ENCODE measurements around the gene UIMC1. TPM values are rescaled to one million over a fixed set of nuclear protein-coding genes. Genes with fewer than 3 reads are reported as not detected.

The UIMC1 gene
- total RNA-seq, 1 experiment from 2014 or later, result 38.3 TPM

DNA sequence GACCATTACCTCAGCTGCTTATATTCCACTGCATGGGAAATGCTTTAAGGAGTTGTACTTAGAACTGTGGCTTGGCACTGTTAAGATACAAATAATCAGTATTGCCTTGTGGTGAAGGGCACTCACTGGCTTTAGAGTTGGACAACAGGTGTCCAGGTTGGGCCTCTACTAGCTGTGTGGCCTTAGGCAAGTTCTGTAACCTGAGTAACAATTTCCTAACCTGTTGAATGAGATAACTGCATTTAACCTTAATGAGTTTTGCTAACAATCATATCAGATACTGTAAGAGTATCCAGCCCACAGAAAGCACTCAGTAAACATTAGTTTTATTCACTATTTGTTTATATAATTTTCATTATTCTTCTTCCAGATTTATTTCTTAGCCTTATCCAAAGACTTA lies 90.2 kb downstream of the UIMC1 start:
- Histone ChIP-seq H3K4me3 (no peak overlapping the region), H3K27me3 (no peaks in the 10 kb centered on the region)
- DNase-seq, result peak in 1 of 2 experiments; percentile 51

DNA sequence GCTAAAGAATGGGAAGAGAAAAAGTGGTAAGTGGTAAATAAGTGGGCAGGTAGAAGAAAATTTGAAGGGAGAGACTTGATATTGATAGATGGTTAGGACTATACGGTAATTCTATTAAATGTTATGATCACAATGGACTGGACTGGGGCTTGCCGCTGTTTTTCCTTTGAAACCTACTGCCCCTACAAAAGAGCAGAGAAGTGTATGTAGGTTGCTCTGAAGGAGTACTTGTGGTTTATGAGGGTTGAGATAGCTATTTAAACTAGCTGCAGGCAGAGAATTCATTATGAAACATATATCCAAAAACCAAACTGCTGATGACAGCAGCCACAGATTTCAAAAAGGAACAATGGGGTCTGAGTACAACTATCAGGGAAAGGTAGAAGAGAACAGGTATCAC lies 90.7 kb downstream of the UIMC1 start:
- Histone ChIP-seq H3K4me1 (peaks cover 9% of the 10 kb centered on the region), H3K27ac (no peak overlapping the region), H3K4me3 (no peak overlapping the region), H3K9me3 (replicated peaks) (no peaks in the 10 kb centered on the region), H3K36me3 (peaks cover 14% of the 10 kb centered on the region; the same call in 1 of the 2 replicates), H3K27me3 (no peaks in the 10 kb centered on the region)
- no peak for DNase-seq

More for the DNA sequence above, 90.2 kb downstream of the UIMC1 start:
- no peaks in the 10 kb centered on the region for H3K9me3 ChIP-seq (replicated peaks)
- peaks cover 14% of the 10 kb centered on the region; the same call in 1 of the 2 replicates for H3K36me3 ChIP-seq
- H3K27ac ChIP-seq, result no peak overlapping the region
- H3K4me1 ChIP-seq, result peaks cover 9% of the 10 kb centered on the region

DNA sequence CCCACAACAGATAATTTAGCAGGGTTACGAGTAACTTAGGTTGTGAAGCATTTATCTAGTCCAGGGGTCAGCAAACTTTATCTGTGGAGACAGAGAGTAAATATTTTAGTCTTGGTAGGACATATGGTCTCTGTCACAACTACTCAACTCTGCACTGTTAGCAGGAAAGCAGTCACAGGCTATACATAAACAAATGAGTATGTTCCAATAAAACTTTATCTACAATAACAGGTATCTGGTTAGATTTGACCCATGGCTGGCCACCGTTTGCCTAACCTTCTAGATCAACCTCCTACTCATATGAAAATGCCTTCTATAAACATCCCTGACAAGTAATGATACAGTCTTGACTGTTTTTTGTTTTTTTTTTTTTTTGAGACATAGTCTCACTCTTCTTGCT lies 94.5 kb downstream of the UIMC1 start:
- DNase-seq, result no peak

DNA sequence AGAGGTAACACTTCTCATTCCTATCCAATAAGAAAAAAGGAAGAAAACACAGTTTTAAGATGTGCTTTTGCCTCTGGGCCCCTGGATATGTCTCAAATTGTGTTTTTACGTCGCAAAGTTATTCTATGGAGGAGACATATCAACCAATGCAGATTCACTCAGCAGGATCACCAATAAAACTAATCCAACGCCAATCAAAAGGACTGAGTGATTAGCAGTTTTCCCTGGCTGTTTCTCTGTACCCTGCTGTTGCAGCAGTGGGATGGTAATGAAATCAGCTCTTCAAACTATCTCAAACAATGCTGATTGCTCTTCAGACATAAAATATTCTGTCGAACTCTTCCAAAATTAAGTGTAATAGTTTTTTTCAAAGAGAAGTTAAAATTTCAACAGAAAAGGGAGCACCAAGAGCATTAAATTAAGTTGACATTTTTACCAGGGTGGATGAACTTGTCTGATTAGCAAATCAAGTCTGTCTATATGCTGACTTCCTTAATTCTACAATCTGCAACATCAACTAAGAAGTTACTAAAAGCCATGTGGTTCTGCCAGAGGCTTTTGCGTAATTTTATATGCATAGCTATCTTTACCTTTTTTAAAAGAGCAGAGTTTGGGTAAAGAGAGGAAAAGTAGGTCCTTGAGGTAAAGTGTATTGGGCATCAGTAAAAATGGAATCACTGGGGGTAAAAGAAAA lies 97.8 kb downstream of the UIMC1 start:
- Histone ChIP-seq H3K4me1 (no peaks in the 10 kb centered on the region), H3K27me3 (no peaks in the 10 kb centered on the region), H3K36me3 (peaks cover 45% of the 10 kb centered on the region), H3K27ac (no peak overlapping the region), H3K4me3 (no peak overlapping the region), H3K9me3 (replicated peaks) (no peaks in the 10 kb centered on the region)
- DNase-seq, result no peak

More for the DNA sequence above, 94.5 kb downstream of the UIMC1 start:
- Histone ChIP-seq H3K4me1 (peaks cover 9% of the 10 kb centered on the region), H3K27ac (no peak overlapping the region), H3K9me3 (replicated peaks) (no peaks in the 10 kb centered on the region), H3K4me3 (no peak overlapping the region), H3K36me3 (peaks cover 17% of the 10 kb centered on the region), H3K27me3 (no peaks in the 10 kb centered on the region)

DNA sequence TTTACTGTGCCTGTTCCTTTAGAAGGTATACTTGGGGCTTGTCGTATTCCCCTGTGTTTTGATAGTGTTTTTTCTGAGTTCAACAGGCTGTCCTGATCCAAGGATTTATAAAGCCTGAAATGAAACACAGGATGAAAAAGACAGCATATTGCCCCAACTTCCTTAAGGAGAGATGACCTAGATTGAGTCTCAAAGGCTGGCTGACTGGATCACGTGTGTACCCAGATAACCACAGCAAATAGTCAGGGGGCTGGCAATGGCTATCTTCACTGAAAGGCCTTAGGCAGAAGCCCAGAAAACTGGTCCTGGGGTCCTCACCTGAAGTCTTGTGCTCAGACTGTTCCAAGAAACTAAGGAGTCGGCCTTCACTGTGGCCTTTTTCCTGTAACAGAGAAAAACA lies 99.8 kb downstream of the UIMC1 start:
- Histone ChIP-seq H3K4me3 (no peak overlapping the region), H3K27ac (no peak overlapping the region), H3K36me3 (peaks cover 58% of the 10 kb centered on the region), H3K4me1 (no peaks in the 10 kb centered on the region), H3K27me3 (no peaks in the 10 kb centered on the region), H3K9me3 (replicated peaks) (no peaks in the 10 kb centered on the region)
- DNase-seq, result no peak

DNA sequence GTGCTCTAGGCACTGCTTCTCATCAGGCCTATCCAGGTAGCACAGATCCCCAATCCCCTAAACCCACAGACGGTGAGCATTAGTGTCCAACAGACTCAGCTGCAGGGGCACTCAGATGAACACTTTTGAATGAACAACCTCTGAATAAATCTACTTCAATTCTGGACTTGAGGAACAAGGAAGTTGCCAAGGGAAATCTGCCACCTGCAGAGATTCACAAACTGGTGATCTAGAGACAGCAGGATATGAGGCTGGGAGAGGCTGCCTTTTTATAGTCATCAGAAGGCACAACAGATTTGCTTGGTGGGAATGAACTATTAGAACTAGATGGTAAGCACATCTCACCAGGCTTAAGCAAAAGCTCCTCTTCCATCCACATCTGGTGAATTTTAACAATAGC lies 100.5 kb downstream of the UIMC1 start:
- Histone ChIP-seq H3K4me3 (no peak overlapping the region), H3K27me3 (no peaks in the 10 kb centered on the region), H3K9me3 (replicated peaks) (no peaks in the 10 kb centered on the region), H3K27ac (no peak overlapping the region), H3K36me3 (peaks cover 59% of the 10 kb centered on the region), H3K4me1 (no peaks in the 10 kb centered on the region)
- DNase-seq, result no peak

DNA sequence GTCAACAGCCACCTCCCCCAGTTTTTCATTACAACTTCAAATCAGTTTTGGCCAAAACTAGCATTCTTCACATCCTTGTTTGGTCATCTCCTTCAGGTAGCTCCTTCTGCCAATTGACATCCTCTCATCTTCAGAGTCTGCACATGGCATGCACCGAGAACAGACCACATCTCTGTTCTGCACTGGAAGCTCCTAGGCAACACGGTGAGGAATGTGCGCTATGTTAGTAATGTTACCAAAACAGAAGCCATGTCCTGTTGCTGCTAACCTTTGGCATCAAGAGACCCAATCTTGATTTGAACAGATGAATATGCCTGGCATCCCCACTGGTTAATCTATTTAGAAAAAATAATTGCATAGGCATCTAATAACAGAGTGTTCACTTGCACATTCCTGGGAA lies 102.3 kb downstream of the UIMC1 start:
- Histone ChIP-seq H3K27ac (no peak overlapping the region), H3K4me1 (peaks cover 3% of the 10 kb centered on the region; the same call in 1 of the 2 replicates), H3K9me3 (replicated peaks) (no peaks in the 10 kb centered on the region), H3K36me3 (peaks cover 58% of the 10 kb centered on the region), H3K27me3 (no peaks in the 10 kb centered on the region), H3K4me3 (no peak overlapping the region)
- DNase-seq, result no peak

DNA sequence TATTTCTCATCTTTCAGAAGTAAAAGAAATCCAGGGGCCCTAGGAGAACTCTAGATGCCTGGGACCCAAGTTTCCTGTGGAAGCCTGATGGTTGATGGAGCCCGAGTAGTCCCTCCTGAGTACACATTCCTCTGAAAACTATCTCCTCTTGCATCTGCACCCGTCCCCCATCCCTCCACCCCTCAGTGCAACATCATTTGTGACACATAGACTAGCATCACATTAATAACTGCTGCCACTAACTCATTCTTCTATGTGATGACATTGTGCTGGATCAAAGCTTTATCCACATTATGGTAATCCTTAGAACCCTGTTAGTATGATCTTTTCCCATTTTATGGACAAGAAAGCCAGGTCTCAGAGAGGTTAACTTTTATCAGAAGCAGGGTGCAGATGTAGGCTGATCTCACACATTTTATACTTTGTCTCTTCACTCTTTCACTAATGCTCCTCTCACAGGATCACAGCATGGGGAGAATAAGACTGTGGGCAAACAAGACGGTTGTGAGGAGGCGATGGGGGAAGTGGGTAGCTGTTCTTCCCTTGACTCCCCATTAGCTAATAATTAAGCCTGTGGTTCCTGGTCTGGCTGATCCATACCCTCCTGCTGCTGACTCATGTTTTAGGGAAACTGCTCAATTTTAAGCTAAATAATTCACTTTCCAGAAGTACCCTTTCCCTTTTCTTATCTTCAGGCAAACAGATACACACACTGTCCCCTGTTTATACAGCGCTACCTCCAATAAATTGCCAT lies 103.5 kb downstream of the UIMC1 start:
- no peaks in the 10 kb centered on the region for H3K27me3 ChIP-seq
- peaks cover 3% of the 10 kb centered on the region; the same call in 1 of the 2 replicates for H3K4me1 ChIP-seq
- no peaks in the 10 kb centered on the region for H3K9me3 ChIP-seq (replicated peaks)
- no peak overlapping the region for H3K27ac ChIP-seq
- peaks cover 55% of the 10 kb centered on the region for H3K36me3 ChIP-seq
- DNase-seq, result no peak
- H3K4me3 ChIP-seq, result no peak overlapping the region

DNA sequence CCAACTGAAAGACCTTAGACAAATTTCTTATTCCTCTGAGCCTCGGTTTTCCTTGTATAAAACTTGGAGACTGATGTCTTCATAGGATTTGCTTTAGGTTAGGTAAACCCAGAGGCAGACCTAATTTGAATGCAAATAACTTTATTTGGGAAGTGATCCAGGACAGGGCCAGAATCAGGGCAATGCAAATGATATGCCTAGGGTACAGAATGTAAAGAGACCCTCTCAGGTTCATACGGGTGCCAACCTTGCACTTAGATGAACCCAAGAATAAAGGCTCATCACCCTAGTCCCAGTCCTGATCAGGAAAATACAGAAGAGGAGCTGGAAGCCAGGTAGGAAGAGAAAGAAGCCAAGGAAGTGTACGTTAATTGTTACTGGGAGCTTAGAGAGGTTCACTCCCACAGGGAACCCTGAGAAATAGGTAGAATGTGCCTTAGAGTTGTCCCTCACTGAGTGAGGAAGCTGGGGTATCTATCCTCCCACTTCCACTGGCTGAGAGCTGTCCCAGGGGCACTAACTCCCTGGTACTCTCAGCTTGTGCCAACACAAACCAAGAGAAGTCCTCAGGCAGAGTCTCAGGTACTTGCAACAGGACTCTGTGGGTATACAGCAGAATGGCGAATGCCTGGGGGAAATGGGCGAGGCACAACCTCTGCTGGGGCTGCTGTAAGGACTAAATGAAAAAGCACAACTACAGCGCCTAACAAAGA lies 104.3 kb downstream of the UIMC1 start:
- H3K27ac ChIP-seq, result no peak overlapping the region
- H3K4me1 ChIP-seq, result peaks cover 3% of the 10 kb centered on the region; the same call in 1 of the 2 replicates
- no peak for DNase-seq
- no peak overlapping the region for H3K4me3 ChIP-seq
- no peaks in the 10 kb centered on the region for H3K9me3 ChIP-seq (replicated peaks)
- H3K36me3 ChIP-seq, result peaks cover 48% of the 10 kb centered on the region
- H3K27me3 ChIP-seq, result no peaks in the 10 kb centered on the region

DNA sequence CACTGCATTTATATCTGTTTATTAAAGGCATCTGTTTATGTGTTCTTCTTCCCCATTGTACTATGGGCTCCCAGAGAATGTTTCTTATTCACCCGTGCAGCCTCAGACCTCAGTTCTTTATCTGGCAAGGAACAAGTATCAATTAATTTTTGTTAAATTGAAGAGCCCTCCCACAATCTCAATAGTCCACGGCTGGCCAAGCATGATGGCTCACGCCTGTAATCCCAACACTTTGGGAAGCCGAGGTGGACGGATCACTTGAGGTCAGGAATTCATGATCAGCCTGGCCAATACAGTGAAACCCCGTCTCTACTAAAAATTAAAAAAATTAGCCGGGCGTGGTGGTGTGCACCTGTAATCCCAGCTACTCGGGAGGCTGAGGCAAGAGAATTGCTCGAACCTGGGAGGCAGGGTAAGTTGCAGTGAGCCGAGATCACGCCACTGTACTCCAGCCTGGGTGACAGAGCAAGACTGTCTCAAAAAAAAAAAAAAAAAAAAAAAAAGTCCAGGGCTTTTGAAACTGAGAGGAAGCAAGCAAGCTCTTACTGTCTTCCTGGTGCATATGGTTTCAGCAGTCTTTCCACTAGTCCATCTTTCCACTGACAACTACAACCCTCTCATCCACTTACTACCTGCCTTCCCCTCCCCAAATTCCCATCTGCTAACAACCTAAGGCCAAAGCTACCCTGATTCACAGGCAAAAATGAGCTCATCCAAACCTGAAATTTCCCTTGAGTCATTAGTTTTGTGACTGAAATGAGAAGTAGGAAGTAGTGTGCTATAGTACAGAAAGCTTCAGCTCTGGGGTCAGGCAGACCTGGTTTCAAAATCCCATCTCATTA lies 105.1 kb downstream of the UIMC1 start:
- Histone ChIP-seq H3K27ac (no peak overlapping the region), H3K36me3 (peaks cover 41% of the 10 kb centered on the region), H3K27me3 (no peaks in the 10 kb centered on the region), H3K4me1 (peaks cover 3% of the 10 kb centered on the region; the same call in 1 of the 2 replicates), H3K4me3 (no peak overlapping the region), H3K9me3 (replicated peaks) (no peaks in the 10 kb centered on the region)
- no peak for DNase-seq

DNA sequence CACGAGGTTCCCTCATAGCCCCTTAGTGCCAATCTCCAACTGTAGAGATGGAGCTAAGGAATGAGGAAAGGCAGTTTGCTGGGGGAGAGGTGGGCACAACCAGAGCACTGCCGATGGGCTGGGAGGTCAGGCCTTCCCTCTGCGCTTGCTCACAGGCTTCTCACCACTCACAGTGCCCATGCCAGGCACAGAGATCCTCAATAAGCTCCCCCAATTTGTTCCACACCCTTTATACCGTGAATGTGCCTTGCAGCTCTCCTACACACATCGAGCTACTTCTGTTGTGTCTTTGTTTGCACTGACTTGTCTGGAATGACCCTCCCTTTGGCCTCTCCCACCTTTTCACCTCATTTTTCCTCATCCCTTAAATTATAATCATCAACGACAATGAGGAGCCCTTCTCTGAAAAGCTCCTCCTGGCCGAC lies 105.8 kb downstream of the UIMC1 start:
- no peaks in the 10 kb centered on the region for H3K27me3 ChIP-seq
- no peak for DNase-seq
- H3K4me3 ChIP-seq, result no peak overlapping the region
- H3K9me3 ChIP-seq (replicated peaks), result no peaks in the 10 kb centered on the region
- peaks cover 3% of the 10 kb centered on the region; the same call in 1 of the 2 replicates for H3K4me1 ChIP-seq
- H3K36me3 ChIP-seq, result peaks cover 36% of the 10 kb centered on the region
- peak overlapping the region; percentile 20 for H3K27ac ChIP-seq

DNA sequence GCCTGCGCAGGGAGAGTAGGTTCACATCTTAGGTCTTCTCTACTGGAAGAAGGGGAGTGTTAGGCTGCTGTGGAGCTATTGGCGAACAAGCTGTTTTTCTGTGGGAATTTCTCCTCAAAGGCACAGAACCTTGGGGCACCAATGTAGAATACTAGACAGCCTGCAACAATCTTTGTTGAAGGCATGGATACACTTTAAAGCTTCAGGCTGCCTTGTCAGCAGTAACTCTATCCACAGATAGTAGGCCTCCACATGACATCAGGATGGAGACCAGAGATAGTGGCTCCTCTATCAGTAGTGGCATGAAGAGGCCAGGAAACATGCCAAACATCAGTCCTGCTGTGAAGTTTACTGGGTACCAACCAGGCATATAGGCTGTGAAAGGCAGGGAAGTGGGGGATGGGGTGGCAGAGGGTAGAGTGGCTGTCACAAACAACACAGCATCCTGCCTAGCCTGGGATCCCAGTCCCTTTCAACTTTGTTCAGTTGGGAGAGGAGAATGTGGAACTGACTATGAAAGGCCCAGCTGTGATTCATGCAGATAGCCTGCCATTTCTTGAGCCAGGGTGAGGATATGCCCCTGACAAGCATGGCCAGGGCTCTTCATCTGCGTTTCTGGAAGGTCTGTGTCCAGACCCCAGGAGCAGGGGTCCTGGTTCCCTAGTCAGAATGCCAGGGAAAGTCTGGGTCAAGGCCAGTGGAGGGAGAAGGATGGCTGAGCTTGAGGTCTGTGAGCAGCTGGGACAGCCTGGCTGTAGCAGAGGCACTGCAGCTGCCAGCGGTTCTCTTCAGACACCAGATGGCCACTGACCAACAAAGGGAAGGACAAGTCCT lies 106.4 kb downstream of the UIMC1 start:
- Histone ChIP-seq H3K36me3 (peaks cover 29% of the 10 kb centered on the region), H3K27ac (peak overlapping the region; percentile 20), H3K4me1 (peaks cover 3% of the 10 kb centered on the region; the same call in 1 of the 2 replicates), H3K9me3 (replicated peaks) (no peaks in the 10 kb centered on the region), H3K4me3 (no peak overlapping the region), H3K27me3 (no peaks in the 10 kb centered on the region)
- DNase-seq, result peak; percentile 60 to 66

DNA sequence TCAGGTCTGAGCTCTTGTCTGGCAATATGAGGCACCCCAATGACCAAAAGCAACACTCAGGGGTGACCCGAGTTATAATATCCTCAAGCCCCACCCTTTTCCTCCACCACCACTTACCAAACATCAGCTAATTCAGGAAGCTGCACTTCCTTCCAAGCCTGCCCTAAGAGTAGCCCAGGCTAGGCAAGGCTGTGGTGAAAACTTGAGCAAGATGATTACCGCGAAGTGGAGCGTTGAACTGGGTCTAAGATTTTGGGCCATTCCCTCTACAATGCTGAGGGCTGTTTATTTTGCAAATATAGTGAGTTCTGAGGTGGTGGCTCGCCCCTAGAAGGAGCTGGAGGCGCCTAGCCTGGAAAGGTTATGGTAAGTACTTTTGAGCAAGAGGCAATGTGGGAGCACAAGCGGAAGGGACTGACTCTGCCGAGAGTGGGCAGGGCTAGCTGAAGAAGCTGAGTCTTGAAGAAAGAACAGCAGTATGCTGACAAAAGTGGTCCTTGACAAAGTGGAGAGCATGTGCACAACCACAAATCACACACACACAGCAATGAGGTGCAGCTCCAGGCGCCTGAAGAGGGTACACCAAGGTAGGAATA lies 107.2 kb downstream of the UIMC1 start, which contains the start of gene HK3:
TSS of gene HK3 (minus strand) at position 51 of the 596 bp plus-strand sequence. CDS start 3,187 bp downstream, outside the sequence.
- H3K9me3 ChIP-seq (replicated peaks), result no peaks in the 10 kb centered on the region
- H3K27ac ChIP-seq, result peak within 1 kb of the TSS; percentile 20
- H3K4me3 ChIP-seq, result no peak within 1 kb of the TSS
- peaks cover 22% of the 10 kb centered on the region for H3K36me3 ChIP-seq
- no peak for DNase-seq
- no peaks in the 10 kb centered on the region for H3K27me3 ChIP-seq
- H3K4me1 ChIP-seq, result peaks cover 3% of the 10 kb centered on the region; the same call in 1 of the 2 replicates

Data from SJCRH30 (cell line).